Posterior vena cava (tissue), 2 donors: Measurements from ENCODE around the gene ATP5IF1. TPM values are rescaled to one million over a fixed set of nuclear protein-coding genes. Genes with fewer than 3 reads are reported as not detected.

Source experiments
- DNase-seq: peaks from one replicate; pipeline ENCODE4 v3.0.0-alpha.2; 2020; ENCODE audit warnings: low spot score
- intact Hi-C, 2 donors: fragments of 100-400 bp; cut with DNase I; formaldehyde crosslinking; loops; one replicate each; pipeline versions ENCODE4 v1.14.1 to v1.14.2; 2022 to 2023
- long read RNA-seq, 2 donors: library from polyadenylated mRNA; unstranded; transcript quantifications; one replicate each; pipeline ENCODE4 v2.0.0, GENCODE V29; 2020 to 2021
- total RNA-seq, 2 donors: library from RNA; stranded (reverse); fragmentation: NEBNext Ultra II Directional; extraction: Animal tissue kit (Norgen Biotek cat#: 25700); gene quantifications; one replicate each; pipeline ENCODE4 v1.2.1, GENCODE V29; 2021
- donor health status: DM: yes; HTN: yes; CAD: no.
- donor health status: DM: yes; HTN: yes; CAD: no.

The ATP5IF1 gene
- 10 to 100 TPM; 85.3 to 88.4 TPM for total RNA-seq
- long read RNA-seq, donor 1, transcript ATP5IF1-201 (3 exons, 494 nt), result major isoform, 14 of 16 reads
- long read RNA-seq, donor 1, partial matches to known transcripts, result 1 of 16 reads
- long read RNA-seq, donor 1, other reads (novel, unspliced or antisense), result 0 of 16 reads
- long read RNA-seq, donor 2, transcript ATP5IF1-202 (2 exons, 1,855 nt), result minor isoform, 6 of 20 reads
- long read RNA-seq, donor 2, transcript ATP5IF1-201 (3 exons, 494 nt), result major isoform, 10 of 20 reads
- long read RNA-seq, donor 2, partial matches to known transcripts, result 4 of 20 reads
- long read RNA-seq, donor 2, other reads (novel, unspliced or antisense), result 0 of 20 reads

- DNase-seq, result peak; percentile 99
- intact Hi-C loops, result no loop called here
Measured at GRCh38 chr1:28235755-28236655, at the start of gene ATP5IF1. TSS of gene ATP5IF1 (plus strand) at chr1:28236124. CDS start at chr1:28236184, 60 bp downstream.

GRCh38 chr1:28190337-28190979, 45.5 kb upstream of the ATP5IF1 start:
- no peak for DNase-seq
- intact Hi-C loops, result no loop called here

GRCh38 chr1:28190996-28191645, 44.8 kb upstream of the ATP5IF1 start:
- intact Hi-C loops, result no loop called here
- DNase-seq, result no peak

- DNase-seq, result no peak
- intact Hi-C loops, result no loop called here
Measured at GRCh38 chr1:28193701-28194161, 42.2 kb upstream of the ATP5IF1 start.

GRCh38 chr1:28194326-28195035, 41.4 kb upstream of the ATP5IF1 start:
- intact Hi-C loops, result no loop called here
- no peak for DNase-seq

GRCh38 chr1:28195780-28196179, 40.1 kb upstream of the ATP5IF1 start:
- intact Hi-C loops, result no loop called here
- no peak for DNase-seq

- no peak for DNase-seq
- intact Hi-C loops, result no loop called here
Measured at GRCh38 chr1:28196330-28196729, 39.6 kb upstream of the ATP5IF1 start.

GRCh38 chr1:28197682-28198415, 38.1 kb upstream of the ATP5IF1 start:
- DNase-seq, result no peak
- intact Hi-C loops, result no loop called here

- intact Hi-C loops, result loop anchor here in 1 of 2 donors (10.0 kb wide), 1 partner anchor 95 kb away; no protein-coding TSS in a partner anchor
- no peak for DNase-seq
Measured at GRCh38 chr1:28199328-28200233, 36.3 kb upstream of the ATP5IF1 start.

- intact Hi-C loops, result loop anchor here in 1 of 2 donors (10.0 kb wide), 1 partner anchor 96 kb away; no protein-coding TSS in a partner anchor
- no peak for DNase-seq
Measured at GRCh38 chr1:28200234-28200873, 35.6 kb upstream of the ATP5IF1 start.

GRCh38 chr1:28205243-28205642, 30.7 kb upstream of the ATP5IF1 start:
- intact Hi-C loops, result loop anchor here in 1 of 2 donors (10.0 kb wide), 1 partner anchor 100 kb away; no protein-coding TSS in a partner anchor
- no peak for DNase-seq

GRCh38 chr1:28208818-28209441, 27.0 kb upstream of the ATP5IF1 start:
- intact Hi-C loops, result loop anchor here in 1 of 2 donors (10.0 kb wide), 1 partner anchor 104 kb away; no protein-coding TSS in a partner anchor

GRCh38 chr1:28209700-28210099, 26.2 kb upstream of the ATP5IF1 start:
- intact Hi-C loops, result loop anchor here in 1 of 2 donors (10.0 kb wide), 1 partner anchor 105 kb away; no protein-coding TSS in a partner anchor
- DNase-seq, result no peak

More at GRCh38 chr1:28208818-28209441, 27.0 kb upstream of the ATP5IF1 start:
- no peak for DNase-seq

- intact Hi-C loops, result no loop called here
- DNase-seq, result no peak
Measured at GRCh38 chr1:28213315-28213714, 22.6 kb upstream of the ATP5IF1 start.

- intact Hi-C loops, result no loop called here
- DNase-seq, result no peak
Measured at GRCh38 chr1:28229089-28229488, 6.8 kb upstream of the ATP5IF1 start.

- intact Hi-C loops, result no loop called here
- DNase-seq, result no peak
Measured at GRCh38 chr1:28229996-28230395, 5.9 kb upstream of the ATP5IF1 start.
